Endothelial cell of umbilical vein (primary cell): Measurements from ENCODE around the gene TH. TPM values are rescaled to one million over a fixed set of nuclear protein-coding genes. Genes with fewer than 3 reads are reported as not detected.

Source experiments
- BruUV-seq: library from RNA; stranded (reverse); fragments of 400-500 nt; replicated peaks from 2 replicates; lab custom pipeline; 2021; lab: Mats Ljungman, UMichigan
- CTCF ChIA-PET: fragments of 300-600, 350-600 bp; sonication (Branson Sonifier 250); formaldehyde crosslinking; loops from one replicate; lab custom pipeline; 2021; ENCODE audit warnings: antibody characterized with exemption, inconsistent platforms; lab: Charles Lee
- POLR2A ChIA-PET: fragments of 300-600, 350-600 bp; sonication (Branson Sonifier 250); formaldehyde crosslinking; loops from one replicate; lab custom pipeline; 2021; ENCODE audit warnings: antibody characterized with exemption, inconsistent platforms; lab: Charles Lee
- DNase-seq: peaks from one replicate; pipeline ENCODE4 v3.0.0-alpha.2; 2011; ENCODE audit warnings: low read depth, low spot score
- FAIRE-seq: peaks from 2 replicates; lab custom pipeline; 2011; peaks lifted over from hg19 to GRCh38; lab: Jason Lieb, UNC
- H2AFZ ChIP-seq: 2 replicates; pipeline ENCODE4 v1.6.0; 2012; ENCODE audit warnings: low read depth, low read length, control low read depth, inconsistent platforms
- H3K27ac ChIP-seq: 2 replicates; pipeline ENCODE4 v1.5.1; 2011; ENCODE audit warnings: low read depth, mild to moderate bottlenecking, control low read depth, low read length, moderate library complexity; ENCODE audit not compliant: insufficient read depth
- H3K27me3 ChIP-seq, 2 experiments: 2 replicates each; pipeline versions ENCODE4 v1.6.0 to v1.6.1; 2011; ENCODE audit warnings: low read length in 2 of 2, mixed read lengths in 1 of 2; ENCODE audit not compliant: control insufficient read depth in 2 of 2, insufficient read depth in 2 of 2
- H3K36me3 ChIP-seq, 2 experiments: 2 replicates in 1 of 2; 3 replicates in 1 of 2; pipeline ENCODE4 v1.5.1; 2011; ENCODE audit warnings: low read length in 2 of 2, mild to moderate bottlenecking in 1 of 2, moderate library complexity in 1 of 2; ENCODE audit not compliant: control insufficient read depth in 2 of 2, insufficient read depth in 2 of 2; ENCODE audit errors: extremely low read depth in 1 of 2
- H3K4me1 ChIP-seq: 3 replicates; pipeline ENCODE4 v1.5.1; 2011; ENCODE audit warnings: mild to moderate bottlenecking, low read length; ENCODE audit not compliant: control insufficient read depth, insufficient read depth; ENCODE audit errors: extremely low read depth
- H3K4me2 ChIP-seq: 2 replicates; pipeline ENCODE4 v1.6.1; 2011; ENCODE audit warnings: low read length, control low read depth, mixed read lengths; ENCODE audit not compliant: insufficient read depth
- H3K4me3 ChIP-seq, 3 experiments: fragments of 200-600 bp in 1 of 3; sonication (generic), shearing (Covaris generic) in 1 of 3; replicated peaks in 1 of 3; 2 replicates each; pipeline ENCODE4 v1.5.1; 2011 to 2016; ENCODE audit warnings: control low read depth in 3 of 3, low read length in 3 of 3, mild to moderate bottlenecking in 2 of 3, inconsistent platforms in 1 of 3, low read depth in 1 of 3, moderate library complexity in 1 of 3; ENCODE audit not compliant: insufficient read depth in 1 of 3
- H3K79me2 ChIP-seq: 2 replicates; pipeline ENCODE4 v1.6.0; 2012; ENCODE audit warnings: low read length, inconsistent platforms; ENCODE audit not compliant: control insufficient read depth, insufficient read depth
- H3K9ac ChIP-seq: replicated peaks from 2 replicates; pipeline ENCODE3; 2011; ENCODE audit warnings: low read length, control low read depth; ENCODE audit not compliant: insufficient read depth; ENCODE audit errors: extremely low read depth
- H3K9me1 ChIP-seq: replicated peaks from 3 replicates; pipeline ENCODE4 v1.6.0; 2011; ENCODE audit warnings: mild to moderate bottlenecking, low read length; ENCODE audit not compliant: control insufficient read depth, insufficient read depth; ENCODE audit errors: extremely low read depth
- H3K9me3 ChIP-seq: replicated peaks from 2 replicates; pipeline ENCODE4 v1.5.1; 2012; ENCODE audit warnings: low read length, inconsistent platforms; ENCODE audit not compliant: control insufficient read depth, insufficient read depth
- H4K20me1 ChIP-seq: replicated peaks from 2 replicates; pipeline ENCODE3; 2011; ENCODE audit warnings: mild to moderate bottlenecking, low read length; ENCODE audit not compliant: control insufficient read depth, insufficient read depth; ENCODE audit errors: extremely low read depth
- CTCF ChIP-seq, 2 donors: IDR thresholded peaks; 1 replicate in 1 of 2; 2 replicates in 1 of 2; pipeline ENCODE4 v1.5.1; 2011; ENCODE audit warnings: low read length in 2 of 2, mild to moderate bottlenecking in 2 of 2, moderate library complexity in 2 of 2, control low read depth in 1 of 2, inconsistent platforms in 1 of 2, low read depth in 1 of 2; ENCODE audit not compliant: insufficient read depth in 1 of 2; ENCODE audit errors: extremely low read depth in 1 of 2
- EZH2 ChIP-seq: IDR thresholded peaks from 2 replicates; pipeline ENCODE4 v1.6.1; 2012; ENCODE audit warnings: borderline replicate concordance, low read depth, mild to moderate bottlenecking, moderate library complexity, low read length, inconsistent platforms; ENCODE audit not compliant: severe bottlenecking
- FOS ChIP-seq: IDR thresholded peaks from 2 replicates; pipeline ENCODE4 v1.6.1; 2011; ENCODE audit warnings: mild to moderate bottlenecking, low read length, moderate library complexity, borderline replicate concordance; ENCODE audit not compliant: insufficient read depth
- GATA2 ChIP-seq: IDR thresholded peaks from 2 replicates; pipeline ENCODE4 v1.7.0; 2011; ENCODE audit warnings: low read depth, mild to moderate bottlenecking, moderate library complexity, mixed read lengths, low read length; ENCODE audit not compliant: insufficient read length, insufficient read depth
- JUN ChIP-seq: IDR thresholded peaks from 2 replicates; pipeline ENCODE4 v1.6.1; 2011; ENCODE audit warnings: borderline replicate concordance, low read depth; ENCODE audit not compliant: insufficient read length, insufficient read depth
- MYC ChIP-seq: IDR thresholded peaks from one replicate; pipeline ENCODE4 v1.6.1; 2011; ENCODE audit warnings: mild to moderate bottlenecking, low read depth, low read length
- POLR2A ChIP-seq: IDR thresholded peaks from 2 replicates; pipeline ENCODE4 v1.6.1; 2012; ENCODE audit warnings: low read depth, mild to moderate bottlenecking, control low read depth, low read length
- POLR2AphosphoS5 ChIP-seq: IDR thresholded peaks from 2 replicates; pipeline ENCODE4 v1.6.1; 2012; ENCODE audit warnings: low read depth, mild to moderate bottlenecking, control low read depth, low read length, moderate library complexity; ENCODE audit not compliant: insufficient read depth
- dilution Hi-C: fragments of 300-500 bp; cut with MboI; formaldehyde crosslinking; loops from one replicate; pipeline ENCODE4 v1.15.0; 2019; ENCODE audit warnings: low sequenced_read_pairs; ENCODE audit not compliant: extremely low pct_ligation_motif_present
- intact Hi-C: fragments of 100-400 bp; cut with micrococcal nuclease; formaldehyde crosslinking; loops from one replicate; pipeline ENCODE4 v1.10.0; 2022
- polyA plus RNA-seq, 4 experiments: library from polyadenylated mRNA; depleted of rRNA in 3 of 4; stranded (reverse) in 3 of 4; unstranded in 1 of 4; fragments of >200 nt; gene quantifications; 2 replicates each; pipeline versions ENCODE4 v1.2.1 to v1.2.3, GENCODE V29; 2011 to 2012; ENCODE audit warnings: missing spikeins in 1 of 4
- total RNA-seq: library from RNA; stranded (reverse); gene quantifications from 2 replicates; pipeline ENCODE4 v1.2.3, GENCODE V29; 2021

TH gene
- total and polyA plus RNA-seq, 2 donors (not counting 3 experiments of a cell fraction or from before 2014, with no cell fraction given): not detected

GRCh38 chr11:2209900-2210321, 38.3 kb upstream of the TH start:
- ChIA-PET POLR2A (no interaction called here), CTCF (interaction anchor here (2.4 kb wide), 1 partner anchor 96 kb away, joined by 5 read pairs; no protein-coding TSS in a partner anchor)
- dilution Hi-C loops (no loop called here), intact Hi-C loops (no loop called here)
- Histone ChIP-seq H3K79me2 (no peaks in the 10 kb centered on the region), H3K9ac (no peak overlapping the region), H3K4me1 (no peaks in the 10 kb centered on the region), H3K4me2 (no peak overlapping the region), H3K27ac (no peak overlapping the region), H3K36me3 (no peaks in the 10 kb centered on the region), H4K20me1 (no peaks in the 10 kb centered on the region), H3K9me1 (no peaks in the 10 kb centered on the region), H3K9me3 (no peaks in the 10 kb centered on the region), H2AFZ (no peak overlapping the region), H3K4me3 (no peak overlapping the region), H3K27me3 (no peaks in the 10 kb centered on the region)
- no TSS peak for BruUV-seq
- DNase-seq (no peak), FAIRE-seq (no peak)
- no peak for TF ChIP-seq CTCF (IDR thresholded peaks at IDR 0.05; ENCODE audit: extremely low read depth in 1 of 2, insufficient read depth in 1 of 2, low read depth in 1 of 2, low read length in 2 of 2)
- no peak for TF ChIP-seq POLR2AphosphoS5
- no peak for TF ChIP-seq POLR2A
- no peak for TF ChIP-seq MYC
- no peak for TF ChIP-seq EZH2
- TF ChIP-seq JUN: no peak
- no peak for TF ChIP-seq FOS
- no peak for TF ChIP-seq GATA2
